H1 (cell line): Measurements from ENCODE around the gene LRRC2. TPM values are rescaled to one million over a fixed set of nuclear protein-coding genes. Genes with fewer than 3 reads are reported as not detected.

Source experiments
- CTCF ChIA-PET: fragments of 300-600 bp; sonication (Branson Sonifier 250); formaldehyde crosslinking; loops from one replicate; lab custom pipeline; 2021; ENCODE audit not compliant: partially characterized antibody; lab: Charles Lee
- POLR2A ChIA-PET: fragments of 300-600 bp; sonication (Branson Sonifier 250); formaldehyde crosslinking; loops from one replicate; lab custom pipeline; 2021; ENCODE audit warnings: inconsistent platforms; ENCODE audit not compliant: partially characterized antibody; lab: Charles Lee
- DNase-seq, 2 experiments: peaks; one replicate each; pipeline versions ENCODE4 v3.0.0 to v3.0.0-alpha.2; 2010 to 2022; ENCODE audit warnings: low spot score in 2 of 2, low read depth in 1 of 2, mixed read lengths in 1 of 2
- FAIRE-seq: peaks from 2 replicates; lab custom pipeline; 2011; peaks lifted over from hg19 to GRCh38; lab: Jason Lieb, UNC
- H2AFZ ChIP-seq: 2 replicates; pipeline ENCODE4 v1.8.1; 2012; ENCODE audit warnings: low read length, inconsistent platforms
- H2AK5ac ChIP-seq: 2 replicates; pipeline ENCODE4 v1.6.1; 2013; ENCODE audit warnings: low read depth, low read length
- H2BK120ac ChIP-seq: replicated peaks from 2 replicates; pipeline ENCODE3; 2013; ENCODE audit warnings: low read depth, low read length, inconsistent platforms
- H2BK12ac ChIP-seq: 2 replicates; pipeline ENCODE4 v1.6.1; 2013; ENCODE audit warnings: low read depth, low read length
- H2BK15ac ChIP-seq: 2 replicates; pipeline ENCODE4 v1.6.1; 2013; ENCODE audit warnings: low read length
- H2BK20ac ChIP-seq: 2 replicates; pipeline ENCODE4 v1.6.1; 2013; ENCODE audit warnings: low read length
- H2BK5ac ChIP-seq: 2 replicates; pipeline ENCODE4 v1.6.1; 2013; ENCODE audit warnings: low read depth, low read length
- H3K14ac ChIP-seq: 2 replicates; pipeline ENCODE4 v1.6.1; 2013; ENCODE audit warnings: inconsistent platforms; ENCODE audit not compliant: insufficient read length
- H3K18ac ChIP-seq: 2 replicates; pipeline ENCODE4 v1.6.1; 2013; ENCODE audit warnings: low read length; ENCODE audit errors: extremely low read depth
- H3K23ac ChIP-seq: 2 replicates; pipeline ENCODE4 v1.6.1; 2013; ENCODE audit warnings: inconsistent platforms; ENCODE audit not compliant: insufficient read length
- H3K23me2 ChIP-seq: 2 replicates; pipeline ENCODE4 v1.6.1; 2013; ENCODE audit warnings: low read depth, low read length
- H3K27ac ChIP-seq: 2 replicates; pipeline ENCODE4 v1.6.1; 2011; ENCODE audit warnings: low read depth, low read length, inconsistent platforms
- H3K27me3 ChIP-seq, 4 experiments: replicated peaks in 1 of 4; 1 replicate in 1 of 4; 2 replicates in 3 of 4; pipeline versions ENCODE4 v1.6.1 to v1.8.1; 2011 to 2013; ENCODE audit warnings: low read length in 3 of 4, mild to moderate bottlenecking in 3 of 4, inconsistent platforms in 2 of 4, mixed read lengths in 2 of 4, moderate library complexity in 1 of 4; ENCODE audit not compliant: control insufficient read depth in 3 of 4, insufficient read depth in 3 of 4; ENCODE audit errors: extremely low read depth in 1 of 4
- H3K36me3 ChIP-seq, 4 experiments: 2 replicates each; pipeline versions ENCODE4 v1.6.1 to v1.8.1; 2011 to 2013; ENCODE audit warnings: mild to moderate bottlenecking in 4 of 4, low read length in 3 of 4, moderate library complexity in 2 of 4, control low read depth in 1 of 4, inconsistent platforms in 1 of 4; ENCODE audit not compliant: insufficient read depth in 4 of 4, control insufficient read depth in 2 of 4
- H3K4ac ChIP-seq: replicated peaks from 2 replicates; pipeline ENCODE3; 2013; ENCODE audit warnings: low read length, low read depth, mixed read lengths, inconsistent platforms; ENCODE audit not compliant: insufficient read length
- H3K4me1 ChIP-seq, 4 experiments: replicated peaks in 1 of 4; 1 replicate in 1 of 4; 2 replicates in 3 of 4; pipeline versions ENCODE4 v1.6.1 to v1.8.1; 2011 to 2013; ENCODE audit warnings: low read length in 3 of 4, inconsistent platforms in 2 of 4, mixed read lengths in 1 of 4; ENCODE audit not compliant: insufficient read depth in 4 of 4, control insufficient read depth in 3 of 4
- H3K4me2 ChIP-seq, 2 experiments: 2 replicates each; pipeline versions ENCODE4 v1.6.1 to v1.8.1; 2011 to 2013; ENCODE audit warnings: low read depth in 2 of 2, low read length in 2 of 2, control low read depth in 1 of 2, inconsistent platforms in 1 of 2, mild to moderate bottlenecking in 1 of 2; ENCODE audit not compliant: insufficient read depth in 1 of 2
- H3K4me3 ChIP-seq, 4 experiments: fragments of 200-600, 300-600 bp in 1 of 4; sonication (generic), shearing (Covaris generic), sonication (Bioruptor Twin) in 1 of 4; 2 replicates each; pipeline versions ENCODE4 v1.5.1 to v1.8.1; 2011 to 2016; ENCODE audit warnings: low read length in 4 of 4, low read depth in 3 of 4, control low read depth in 2 of 4, inconsistent platforms in 2 of 4, mild to moderate bottlenecking in 2 of 4, mixed read lengths in 1 of 4, moderate library complexity in 1 of 4; ENCODE audit not compliant: insufficient read depth in 2 of 4; ENCODE audit errors: extremely low read depth in 1 of 4
- H3K56ac ChIP-seq: replicated peaks from 2 replicates; pipeline ENCODE3; 2013; ENCODE audit warnings: low read depth, mild to moderate bottlenecking, mixed read lengths, low read length, inconsistent platforms; ENCODE audit not compliant: insufficient read length
- H3K79me1 ChIP-seq: 2 replicates; pipeline ENCODE4 v1.6.1; 2013; ENCODE audit warnings: low read depth, low read length, control low read depth
- H3K79me2 ChIP-seq, 2 experiments: 2 replicates each; pipeline versions ENCODE4 v1.6.1 to v1.8.1; 2012 to 2013; ENCODE audit warnings: low read length in 2 of 2, mild to moderate bottlenecking in 2 of 2, inconsistent platforms in 1 of 2; ENCODE audit not compliant: insufficient read depth in 2 of 2, control insufficient read depth in 1 of 2
- H3K9ac ChIP-seq, 4 experiments: replicated peaks in 1 of 4; 1 replicate in 1 of 4; 2 replicates in 3 of 4; pipeline versions ENCODE4 v1.6.1 to v1.8.1; 2011 to 2013; ENCODE audit warnings: low read depth in 3 of 4, low read length in 3 of 4, control low read depth in 2 of 4, mild to moderate bottlenecking in 2 of 4, moderate library complexity in 2 of 4, inconsistent platforms in 1 of 4; ENCODE audit errors: extremely low read depth in 1 of 4
- H3K9me3 ChIP-seq, 2 experiments: 2 replicates each; pipeline versions ENCODE4 v1.6.1 to v1.8.1; 2012 to 2013; ENCODE audit warnings: mild to moderate bottlenecking in 2 of 2, moderate library complexity in 2 of 2, control low read depth in 1 of 2, inconsistent platforms in 1 of 2, low read depth in 1 of 2, low read length in 1 of 2, mixed read lengths in 1 of 2; ENCODE audit not compliant: insufficient read depth in 2 of 2
- H4K20me1 ChIP-seq, 2 experiments: replicated peaks in 1 of 2; 2 replicates each; pipeline versions ENCODE3 to v1.8.1; 2011 to 2013; ENCODE audit warnings: inconsistent platforms in 2 of 2, low read length in 2 of 2, mild to moderate bottlenecking in 1 of 2; ENCODE audit not compliant: insufficient read depth in 2 of 2, control insufficient read depth in 1 of 2
- H4K5ac ChIP-seq: 2 replicates; pipeline ENCODE4 v1.6.1; 2013; ENCODE audit warnings: low read length, low read depth, mixed read lengths, inconsistent platforms; ENCODE audit not compliant: insufficient read length
- H4K8ac ChIP-seq: 2 replicates; pipeline ENCODE4 v1.8.0; 2013; ENCODE audit warnings: mild to moderate bottlenecking, moderate library complexity, low read length, inconsistent platforms; ENCODE audit not compliant: insufficient read depth; ENCODE audit errors: extremely low read depth
- H4K91ac ChIP-seq: replicated peaks from 2 replicates; pipeline ENCODE3; 2013; ENCODE audit warnings: low read length, mixed read lengths, inconsistent platforms; ENCODE audit not compliant: insufficient read length
- WGBS, 2 experiments: shearing (Covaris generic) in 1 of 2; methylation state at CpG; one replicate each; pipeline versions ENCODE4 v1.1.6 to v1.1.7; 2013 to 2015; ENCODE audit warnings: low lambda C conversion rate in 2 of 2, mixed read lengths in 2 of 2, inconsistent platforms in 1 of 2, low coverage in 1 of 2, missing lambda C conversion rate in 1 of 2; ENCODE audit not compliant: insufficient replicate concordance in 2 of 2, insufficient coverage in 1 of 2, insufficient read length in 1 of 2; ENCODE audit errors: extremely low coverage in 1 of 2, missing lambda C conversion rate in 1 of 2; 5-methylcytosine and 5-hydroxymethylcytosine counted together
- polyA plus RNA-seq, 7 experiments: library from polyadenylated mRNA; depleted of rRNA in 3 of 7; stranded (reverse) in 5 of 7; unstranded in 2 of 7; fragments of >200 nt in 5 of 7; fragments of 200-250 nt in 2 of 7; gene quantifications; 1 replicate in 5 of 7; 2 replicates in 1 of 7; 4 replicates in 1 of 7; pipeline versions ENCODE4 v1.2.1 to v1.2.3, GENCODE V29; 2011 to 2013; ENCODE audit warnings: missing spikeins in 2 of 7, mixed read lengths in 2 of 7
- total RNA-seq: library from RNA; stranded (reverse); fragmentation: NEBNext Ultra II Directional; extraction: Animal tissue kit (Norgen Biotek cat#: 25700); gene quantifications from 2 replicates; pipeline ENCODE4 v1.2.1, GENCODE V29; 2021
- TF ChIP-seq, protein P1 (sequence below): IDR thresholded peaks from 2 replicates; pipeline ENCODE4 v1.6.1; 2012; ENCODE audit warnings: inconsistent platforms

The LRRC2 gene
- total and polyA plus RNA-seq, 2 of the 8 experiments (the other 6 are each of a cell fraction or from before 2014, with no cell fraction given): 1.4 to 6.4 TPM

DNA sequence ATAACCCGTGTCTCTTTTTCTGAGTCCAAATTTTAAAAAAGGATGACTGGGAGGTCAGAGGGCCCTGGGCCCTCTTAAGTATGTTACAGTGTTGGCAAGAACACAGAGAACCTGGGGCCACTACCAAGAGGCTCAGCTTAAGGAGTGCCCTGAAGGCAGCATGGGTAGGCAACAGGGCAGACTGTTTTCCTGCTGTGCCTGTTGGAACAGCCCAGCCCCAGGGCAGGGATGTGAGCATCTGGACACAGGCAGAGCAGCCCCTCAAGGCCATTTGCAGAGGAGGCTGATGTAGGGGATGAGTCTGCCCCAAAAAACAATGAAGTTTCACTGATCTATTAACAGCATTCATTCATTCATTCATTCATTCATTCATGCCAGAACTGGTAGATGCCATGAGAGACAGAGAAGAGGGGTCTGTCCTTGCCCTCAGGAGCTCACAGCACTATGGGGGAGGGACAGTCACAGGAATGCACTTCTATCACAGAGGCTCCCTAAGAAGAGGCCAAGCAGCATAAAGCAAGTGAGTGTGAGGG lies 99.2 kb downstream of the LRRC2 start:
- DNase-seq: peak in 1 of 2 experiments; percentile 23
- CTCF ChIA-PET: interaction anchor here (3.0 to 7.5 kb wide), 2 partner anchors 17 to 22 kb away, joined by 15 to 38 read pairs; no protein-coding TSS in a partner anchor

More for the DNA sequence above, 99.2 kb downstream of the LRRC2 start:
- H2BK120ac ChIP-seq: no peak overlapping the region
- H3K4me2 ChIP-seq: no peak overlapping the region
- TF ChIP-seq, protein P1, sequence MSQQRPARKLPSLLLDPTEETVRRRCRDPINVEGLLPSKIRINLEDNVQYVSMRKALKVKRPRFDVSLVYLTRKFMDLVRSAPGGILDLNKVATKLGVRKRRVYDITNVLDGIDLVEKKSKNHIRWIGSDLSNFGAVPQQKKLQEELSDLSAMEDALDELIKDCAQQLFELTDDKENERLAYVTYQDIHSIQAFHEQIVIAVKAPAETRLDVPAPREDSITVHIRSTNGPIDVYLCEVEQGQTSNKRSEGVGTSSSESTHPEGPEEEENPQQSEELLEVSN: no peak
- peaks cover 7 to 28% (median 24%) of the 10 kb centered on the region in 4 experiments for H3K27me3 ChIP-seq
- H3K79me1 ChIP-seq: no peaks in the 10 kb centered on the region
- no peak overlapping the region for H3K27ac ChIP-seq
- H3K23ac ChIP-seq: no peak overlapping the region
- peaks cover 2% of the 10 kb centered on the region for H3K23me2 ChIP-seq
- no peak for FAIRE-seq
- no peak overlapping the region for H3K9ac ChIP-seq
- H3K4me3 ChIP-seq: no peak overlapping the region
- no peak overlapping the region for H2AK5ac ChIP-seq
- H3K9me3 ChIP-seq: no peaks in the 10 kb centered on the region
- H2BK15ac ChIP-seq: no peak overlapping the region
- H3K14ac ChIP-seq: no peak overlapping the region
- H4K20me1 ChIP-seq: peaks cover 0 to 1% of the 10 kb centered on the region in 2 experiments
- H3K4me1 ChIP-seq: peaks cover 0 to 6% (median 4%) of the 10 kb centered on the region in 4 experiments; a peak in 4 of 7 replicates
- H2BK12ac ChIP-seq: no peak overlapping the region
- no peak overlapping the region for H4K5ac ChIP-seq
- H3K4ac ChIP-seq: no peak overlapping the region
- H4K91ac ChIP-seq: no peak overlapping the region
- POLR2A ChIA-PET: interaction anchor here (0.8 kb wide), 1 partner anchor 109 kb away, joined by 3 read pairs; no protein-coding TSS in a partner anchor
- no peaks in the 10 kb centered on the region for H3K36me3 ChIP-seq
- H4K8ac ChIP-seq: no peak overlapping the region
- H2BK5ac ChIP-seq: no peak overlapping the region
- WGBS, 2 experiments: 78% methylated on average over 1 of the region's 1 CpG; no CpG with 5 or more reads in 1 of the 2 experiments
- H2AFZ ChIP-seq: no peak overlapping the region
- no peak overlapping the region for H2BK20ac ChIP-seq
- no peak overlapping the region for H3K18ac ChIP-seq
- no peak overlapping the region for H3K56ac ChIP-seq
- H3K79me2 ChIP-seq: no peaks in the 10 kb centered on the region
